H1 (cell line): ENCODE results near the gene EED. TPM values are rescaled to one million over a fixed set of nuclear protein-coding genes. Genes with fewer than 3 reads are reported as not detected.
A peak's percentile ranks its signal among the peaks of the same experiment; 100 is the strongest.

Source experiments
- CTCF ChIP-seq, 3 experiments: IDR thresholded peaks; 1 replicate in 2 of 3; 2 replicates in 1 of 3; pipeline versions ENCODE4 v1.5.1 to v1.6.1; 2011; ENCODE audit warnings: low read length in 3 of 3, mild to moderate bottlenecking in 3 of 3, inconsistent platforms in 2 of 3, low read depth in 1 of 3, moderate library complexity in 1 of 3; ENCODE audit not compliant: insufficient read depth in 1 of 3; ENCODE audit errors: control extremely low read depth in 1 of 3
- POLR2A ChIP-seq, 2 experiments: IDR thresholded peaks; 1 replicate in 1 of 2; 2 replicates in 1 of 2; pipeline ENCODE4 v1.6.1; 2011; ENCODE audit warnings: low read depth in 2 of 2, low read length in 2 of 2, mild to moderate bottlenecking in 2 of 2; ENCODE audit errors: control extremely low read depth in 1 of 2
- SRF ChIP-seq: IDR thresholded peaks from 2 replicates; pipeline ENCODE4 v1.6.1; 2011; ENCODE audit warnings: mild to moderate bottlenecking, low read depth, low read length, moderate library complexity
- SUZ12 ChIP-seq: fragments of 200-600 bp; sonication (generic); IDR thresholded peaks from 2 replicates; pipeline ENCODE4 v1.6.1; 2012; ENCODE audit warnings: mild to moderate bottlenecking, inconsistent platforms, low read length, moderate library complexity, mixed read lengths
- polyA plus RNA-seq, 7 experiments: library from polyadenylated mRNA; depleted of rRNA in 3 of 7; stranded (reverse) in 5 of 7; unstranded in 2 of 7; fragments of >200 nt in 5 of 7; fragments of 200-250 nt in 2 of 7; gene quantifications; 1 replicate in 5 of 7; 2 replicates in 1 of 7; 4 replicates in 1 of 7; pipeline versions ENCODE4 v1.2.1 to v1.2.3, GENCODE V29; 2011 to 2013; ENCODE audit warnings: missing spikeins in 2 of 7, mixed read lengths in 2 of 7
- total RNA-seq: library from RNA; stranded (reverse); fragmentation: NEBNext Ultra II Directional; extraction: Animal tissue kit (Norgen Biotek cat#: 25700); gene quantifications from 2 replicates; pipeline ENCODE4 v1.2.1, GENCODE V29; 2021

Gene EED
- total and polyA plus RNA-seq, 2 of the 8 experiments (the other 6 are each of a cell fraction or from before 2014, with no cell fraction given) = 12.6 to 26.9 TPM

GRCh38 chr11:86230179-86230804, 14.3 kb upstream of the EED start (continued):
- TF ChIP-seq CTCF (IDR thresholded peaks at IDR 0.05; ENCODE audit: control extremely low read depth in 1 of 3, insufficient read depth in 1 of 3, low read depth in 1 of 3, low read length in 3 of 3) (peak; percentile 17 to 41 (median 20); a peak in 3 of 4 replicates), POLR2A (IDR thresholded peaks at IDR 0.05; ENCODE audit: control extremely low read depth in 1 of 2, low read depth in 2 of 2, low read length in 2 of 2) (peak in 1 of 2 experiments; percentile 43; a peak in 1 of 3 replicates), SRF (no peak), SUZ12 (no peak)
